Breast epithelium (tissue), 3 donors: ENCODE data around the gene EN1.

Source experiments
- POLR2A ChIP-seq: fragments of 450-650 bp; IDR thresholded peaks from one replicate; pipeline ENCODE4 v1.6.1; 2016; ENCODE audit warnings: antibody characterized with exemption, mild to moderate bottlenecking, moderate library complexity
- TF ChIP-seq, protein P1 (sequence below), 3 donors: fragments of 450-650 bp; IDR thresholded peaks; one replicate each; pipeline ENCODE4 v1.5.1; 2016 to 2017; ENCODE audit warnings: antibody characterized with exemption in 3 of 3, mild to moderate bottlenecking in 3 of 3, moderate library complexity in 3 of 3

DNA sequence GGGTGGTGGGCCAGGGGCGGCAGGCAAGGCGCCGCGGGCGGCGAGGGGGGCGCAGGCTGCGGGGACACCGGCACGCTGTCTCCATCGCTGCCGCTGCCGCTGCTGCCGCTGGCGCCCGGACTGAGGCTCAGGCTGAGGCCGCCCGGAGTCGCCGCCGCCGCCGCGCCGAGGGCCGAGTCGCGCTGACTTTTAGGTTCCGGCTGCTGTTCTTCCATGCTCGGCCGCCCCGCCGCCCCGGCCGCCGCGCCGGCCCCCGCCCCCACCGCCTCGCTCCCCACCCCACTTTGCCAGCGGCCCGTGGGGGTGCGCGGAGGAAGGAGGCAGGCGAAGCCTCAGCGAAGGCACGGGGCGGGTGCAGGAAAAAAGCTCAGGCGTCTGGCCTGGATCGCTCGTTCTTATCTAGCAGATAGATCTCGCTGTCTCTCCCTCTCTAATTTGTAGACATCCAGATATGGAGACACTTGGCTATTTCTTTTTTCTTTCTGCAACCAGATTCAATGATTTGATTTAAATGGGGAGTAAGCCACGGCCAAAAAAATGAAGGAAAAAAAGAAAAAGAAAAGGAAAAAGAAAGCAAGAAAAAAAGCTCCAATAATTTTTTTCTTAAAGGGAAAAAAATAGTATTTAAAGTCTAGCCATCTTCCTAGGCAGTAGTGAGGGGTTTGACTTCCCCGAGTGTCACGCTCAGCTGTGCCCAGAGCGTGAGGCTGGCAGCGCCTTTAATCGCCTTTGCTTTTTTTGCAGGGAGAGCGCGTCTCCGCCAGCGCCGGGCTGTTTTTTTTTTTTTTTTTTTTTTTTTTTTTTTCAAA lies at the start of gene EN1:
- TF ChIP-seq, protein P1, sequence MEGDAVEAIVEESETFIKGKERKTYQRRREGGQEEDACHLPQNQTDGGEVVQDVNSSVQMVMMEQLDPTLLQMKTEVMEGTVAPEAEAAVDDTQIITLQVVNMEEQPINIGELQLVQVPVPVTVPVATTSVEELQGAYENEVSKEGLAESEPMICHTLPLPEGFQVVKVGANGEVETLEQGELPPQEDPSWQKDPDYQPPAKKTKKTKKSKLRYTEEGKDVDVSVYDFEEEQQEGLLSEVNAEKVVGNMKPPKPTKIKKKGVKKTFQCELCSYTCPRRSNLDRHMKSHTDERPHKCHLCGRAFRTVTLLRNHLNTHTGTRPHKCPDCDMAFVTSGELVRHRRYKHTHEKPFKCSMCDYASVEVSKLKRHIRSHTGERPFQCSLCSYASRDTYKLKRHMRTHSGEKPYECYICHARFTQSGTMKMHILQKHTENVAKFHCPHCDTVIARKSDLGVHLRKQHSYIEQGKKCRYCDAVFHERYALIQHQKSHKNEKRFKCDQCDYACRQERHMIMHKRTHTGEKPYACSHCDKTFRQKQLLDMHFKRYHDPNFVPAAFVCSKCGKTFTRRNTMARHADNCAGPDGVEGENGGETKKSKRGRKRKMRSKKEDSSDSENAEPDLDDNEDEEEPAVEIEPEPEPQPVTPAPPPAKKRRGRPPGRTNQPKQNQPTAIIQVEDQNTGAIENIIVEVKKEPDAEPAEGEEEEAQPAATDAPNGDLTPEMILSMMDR (IDR thresholded peaks at IDR 0.05), result no peak
- TF ChIP-seq POLR2A, result no peak
